Psoas muscle (tissue), 8 donors: ENCODE results near the gene KLHL3. TPM values are rescaled to one million over a fixed set of nuclear protein-coding genes. Genes with fewer than 3 reads are reported as not detected.

Experiments
- ATAC-seq, 4 donors: fragments of 200-7000 bp; cut with Tn5 transposase; one replicate each; pipeline ENCODE4 v1.9.1; 2020; ENCODE audit warnings: moderate library complexity in 3 of 4, mild to moderate bottlenecking in 2 of 4
- DNase-seq, 2 donors: peaks; one replicate each; pipeline ENCODE4 v3.0.0-alpha.2; 2020
- H3K27ac ChIP-seq: fragments of 200-600 bp; one replicate; pipeline ENCODE4 v1.8.0; 2022
- H3K27me3 ChIP-seq, 3 donors: fragments of 200-600 bp in 1 of 3; one replicate each; pipeline versions ENCODE4 v1.6.1 to v1.8.0; 2013 to 2022; ENCODE audit warnings: low read length in 2 of 3, mild to moderate bottlenecking in 2 of 3, moderate library complexity in 1 of 3; ENCODE audit not compliant: insufficient read depth in 3 of 3
- H3K36me3 ChIP-seq, 2 donors: fragments of 200-600 bp in 1 of 2; one replicate each; pipeline versions ENCODE4 v1.6.1 to v1.8.0; 2013 to 2022; ENCODE audit warnings: low read depth in 1 of 2, mild to moderate bottlenecking in 1 of 2, moderate library complexity in 1 of 2; ENCODE audit not compliant: insufficient read depth in 1 of 2
- H3K4me1 ChIP-seq: fragments of 200-600 bp; one replicate; pipeline ENCODE4 v1.8.0; 2022
- H3K4me3 ChIP-seq: fragments of 200-600 bp; one replicate; pipeline ENCODE4 v1.8.0; 2022; ENCODE audit warnings: mild to moderate bottlenecking
- H3K9me3 ChIP-seq: fragments of 200-600 bp; one replicate; pipeline ENCODE4 v1.8.0; 2022
- whole genome bisulfite sequencing, 3 donors: extraction: QIAGEN DNeasy Blood & Tissue Kit; methylation state at CpG; one replicate each; pipeline versions ENCODE4 v1.1.6 to v1.1.7; 2013; 5-methylcytosine and 5-hydroxymethylcytosine counted together
- intact Hi-C, 2 donors: fragments of 100-400 bp; cut with DNase I; formaldehyde crosslinking; loops; one replicate each; pipeline versions ENCODE4 v1.11.0 to v1.14.2; 2022
- polyA plus RNA-seq, 3 donors: library from polyadenylated mRNA; stranded (reverse); fragments of 200-250 nt; gene quantifications; one replicate each; pipeline ENCODE4 v1.2.3, GENCODE V29; 2013
- total RNA-seq, 4 donors: library from RNA; stranded (reverse); fragmentation: NEBNext Ultra II Directional in 2 of 4; extraction: Animal tissue kit (Norgen Biotek cat#: 25700) in 2 of 4; gene quantifications; one replicate each; pipeline versions ENCODE4 v1.2.1 to v1.2.4, GENCODE V29; 2021 to 2023
- TF ChIP-seq, protein P1 (sequence below): fragments of 200-600 bp; IDR thresholded peaks from one replicate; pipeline ENCODE4 v1.8.0; 2022; ENCODE audit warnings: antibody characterized with exemption
- donor health status: healthy with polysubstance abuse.
- donor health status: DM: no; HTN: no; CAD: no; lungs with moderate emphysema.
- donor health status: Bipolar disorder and iron deficiency.
- donor health status: healthy.
- donor health status: DM: yes; HTN: yes; CAD: no.
- donor health status: DM: no; HTN: no; CAD: no.
- donor health status: DM: no; HTN: no; CAD: no.
- donor health status: DM: yes; HTN: yes; CAD: no.

The KLHL3 gene
- total and polyA plus RNA-seq, 7 donors = 0.69 to 4.3 (median 1.9) TPM

DNA sequence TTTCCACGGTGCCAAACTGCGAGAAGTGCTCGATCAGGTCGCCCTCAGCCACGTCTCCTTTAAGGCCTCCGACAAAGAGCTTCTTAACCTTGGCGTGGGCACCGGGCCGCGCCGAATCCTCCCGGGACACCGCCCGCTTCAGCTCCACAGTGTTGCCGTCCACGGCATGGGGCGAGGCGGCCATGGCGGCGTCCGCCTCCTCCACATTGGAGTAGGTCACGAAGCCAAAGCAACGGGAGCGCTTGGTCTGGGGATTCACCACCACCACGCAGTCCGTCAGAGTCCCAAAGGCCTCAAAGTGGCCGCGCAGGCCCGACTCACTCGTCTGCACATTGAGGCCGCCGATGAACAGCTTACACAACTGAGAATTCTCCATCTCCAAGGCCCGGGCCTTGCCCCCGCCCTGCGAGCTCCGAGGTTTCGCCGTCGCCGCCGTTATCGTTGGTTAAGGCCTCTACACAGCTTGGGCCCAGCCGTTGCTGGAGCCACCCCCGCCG is 17.9 kb upstream of the KLHL3 start:
- Histone ChIP-seq H3K4me1 (peaks cover 22% of the 10 kb centered on the region), H3K4me3 (peak overlapping the region; percentile 95), H3K36me3 (no peaks in the 10 kb centered on the region), H3K9me3 (no peaks in the 10 kb centered on the region), H3K27ac (peak overlapping the region; percentile 100), H3K27me3 (no peaks in the 10 kb centered on the region)
- intact Hi-C loops = loop anchor here in 1 of 2 donors (5.0 to 10.0 kb wide), 2 partner anchors 74 to 381 kb away; partner anchors contain the start of gene NME5
- ATAC-seq (peak; percentile 8 to 56 (median 30)), DNase-seq (peak; percentile 64 to 83)
- 0% methylated on average over 44 to 45 of the region's 45 CpGs for WGBS, 3 donors
- TF ChIP-seq, protein P1, sequence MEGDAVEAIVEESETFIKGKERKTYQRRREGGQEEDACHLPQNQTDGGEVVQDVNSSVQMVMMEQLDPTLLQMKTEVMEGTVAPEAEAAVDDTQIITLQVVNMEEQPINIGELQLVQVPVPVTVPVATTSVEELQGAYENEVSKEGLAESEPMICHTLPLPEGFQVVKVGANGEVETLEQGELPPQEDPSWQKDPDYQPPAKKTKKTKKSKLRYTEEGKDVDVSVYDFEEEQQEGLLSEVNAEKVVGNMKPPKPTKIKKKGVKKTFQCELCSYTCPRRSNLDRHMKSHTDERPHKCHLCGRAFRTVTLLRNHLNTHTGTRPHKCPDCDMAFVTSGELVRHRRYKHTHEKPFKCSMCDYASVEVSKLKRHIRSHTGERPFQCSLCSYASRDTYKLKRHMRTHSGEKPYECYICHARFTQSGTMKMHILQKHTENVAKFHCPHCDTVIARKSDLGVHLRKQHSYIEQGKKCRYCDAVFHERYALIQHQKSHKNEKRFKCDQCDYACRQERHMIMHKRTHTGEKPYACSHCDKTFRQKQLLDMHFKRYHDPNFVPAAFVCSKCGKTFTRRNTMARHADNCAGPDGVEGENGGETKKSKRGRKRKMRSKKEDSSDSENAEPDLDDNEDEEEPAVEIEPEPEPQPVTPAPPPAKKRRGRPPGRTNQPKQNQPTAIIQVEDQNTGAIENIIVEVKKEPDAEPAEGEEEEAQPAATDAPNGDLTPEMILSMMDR = no peak

DNA sequence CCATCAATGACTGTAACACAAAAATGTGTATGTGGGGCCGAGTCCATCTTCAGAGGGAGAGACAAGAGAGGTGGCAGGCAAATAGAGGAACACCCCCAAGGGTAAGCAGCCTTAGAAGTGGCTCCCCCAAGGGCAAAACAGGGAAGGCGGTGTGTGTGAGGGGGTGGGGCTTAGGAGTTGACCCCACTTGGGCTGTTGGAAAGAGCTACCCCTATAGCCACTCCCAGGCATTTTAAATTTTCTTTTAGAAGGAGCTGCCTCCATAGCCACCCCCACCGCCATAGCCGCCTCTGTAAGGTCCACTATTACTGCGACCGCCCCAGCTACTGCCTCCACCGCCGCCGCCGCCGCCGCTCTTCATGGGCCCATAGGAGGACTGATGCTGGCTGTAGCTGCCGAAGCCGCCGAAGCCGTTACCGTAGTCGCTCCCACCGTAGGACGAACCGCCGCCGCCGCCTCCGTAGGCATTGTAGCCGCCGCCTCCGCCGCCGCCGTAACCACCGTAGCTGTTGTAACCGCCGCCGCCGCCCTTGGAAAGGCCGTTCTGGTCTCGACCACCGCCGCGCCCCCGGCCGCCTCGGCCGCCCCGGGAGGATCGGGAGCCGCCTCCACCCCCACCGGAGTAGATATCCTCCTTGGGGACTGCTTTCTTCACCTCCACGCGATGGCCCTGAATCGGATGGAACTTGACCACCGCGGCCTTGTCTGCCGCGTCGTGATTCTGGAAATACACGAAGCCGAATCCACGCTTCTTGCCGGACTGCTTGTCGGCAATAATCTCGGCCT is 17.2 kb upstream of the KLHL3 start:
- no peaks in the 10 kb centered on the region for H3K27me3 ChIP-seq
- TF ChIP-seq, protein P1 = no peak
- ATAC-seq (peak in 1 of 4 donors; percentile 12), DNase-seq (peak; percentile 50 to 68)
- H3K9me3 ChIP-seq = no peaks in the 10 kb centered on the region
- WGBS, 3 donors = 1% methylated on average over 57 to 63 of the region's 63 CpGs
- peak overlapping the region; percentile 95 for H3K4me3 ChIP-seq
- peak overlapping the region; percentile 100 for H3K27ac ChIP-seq
- intact Hi-C loops = loop anchor here in 1 of 2 donors (5.0 to 10.0 kb wide), 2 partner anchors 74 to 382 kb away; partner anchors contain the start of gene NME5
- H3K36me3 ChIP-seq = no peaks in the 10 kb centered on the region
- H3K4me1 ChIP-seq = peaks cover 25% of the 10 kb centered on the region

DNA sequence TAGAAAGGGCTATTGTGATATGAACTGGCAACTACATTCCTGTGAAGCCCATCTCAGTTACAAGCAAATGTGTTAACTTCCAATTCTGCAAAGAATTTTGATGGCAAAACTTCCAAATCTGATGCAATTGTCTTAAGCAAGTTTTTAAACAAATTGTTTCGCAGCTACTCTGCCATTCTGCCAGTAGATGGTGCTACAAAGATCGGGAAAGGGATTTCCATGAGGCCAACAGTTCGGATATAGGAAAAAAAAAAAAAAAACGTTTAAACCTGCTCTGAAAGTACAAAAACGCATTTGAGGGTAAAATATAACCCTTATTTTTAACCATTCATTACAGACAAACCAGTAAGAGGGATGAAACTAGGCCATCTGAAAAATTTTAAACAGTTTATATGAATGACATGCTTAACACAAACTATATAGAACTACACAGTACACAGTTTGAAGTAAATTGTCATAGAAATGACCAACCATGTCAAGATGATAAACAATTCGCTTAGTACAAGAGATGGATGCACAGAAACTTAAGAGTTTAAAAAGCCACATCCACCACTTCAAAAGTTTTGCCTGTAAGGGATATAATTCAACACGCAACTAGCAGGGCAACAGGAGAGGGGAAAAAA is 16.1 kb upstream of the KLHL3 start:
- TF ChIP-seq, protein P1 = peak; percentile 72
- ATAC-seq (no peak), DNase-seq (no peak)
- Histone ChIP-seq H3K4me3 (peak overlapping the region; percentile 95), H3K27ac (peak overlapping the region; percentile 100), H3K36me3 (no peaks in the 10 kb centered on the region), H3K9me3 (no peaks in the 10 kb centered on the region), H3K27me3 (no peaks in the 10 kb centered on the region), H3K4me1 (peaks cover 25% of the 10 kb centered on the region)
- WGBS, 3 donors = 2% methylated on average over 7 of the region's 7 CpGs
- intact Hi-C loops = loop anchor here in 1 of 2 donors (5.0 to 10.0 kb wide), 2 partner anchors 75 to 383 kb away; partner anchors contain the start of gene NME5

DNA sequence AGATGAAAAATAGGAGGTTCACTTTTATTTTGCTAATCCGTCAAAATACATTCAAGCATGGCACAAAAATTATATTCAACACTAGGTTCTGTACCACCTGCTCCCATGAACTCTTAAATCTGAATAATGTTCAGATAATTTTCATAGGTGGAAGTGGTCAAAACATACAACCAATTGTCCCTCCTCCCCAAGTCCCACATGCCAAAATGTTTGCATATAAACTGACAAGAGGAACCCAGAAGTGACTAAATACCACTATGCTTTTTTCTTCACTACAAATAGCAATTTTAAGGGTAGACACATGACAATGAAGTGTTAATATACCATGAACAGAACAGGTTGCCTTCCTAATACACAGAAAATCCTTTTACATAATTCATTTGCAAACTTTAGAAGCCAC is 14.5 kb upstream of the KLHL3 start:
- Histone ChIP-seq H3K27me3 (no peaks in the 10 kb centered on the region), H3K36me3 (no peaks in the 10 kb centered on the region), H3K9me3 (no peaks in the 10 kb centered on the region), H3K4me1 (peaks cover 25% of the 10 kb centered on the region), H3K27ac (no peak overlapping the region), H3K4me3 (no peak overlapping the region)
- no peak for ATAC-seq
- TF ChIP-seq, protein P1 = no peak
- no peak for DNase-seq
- intact Hi-C loops = loop anchor here in 1 of 2 donors (5.0 to 10.0 kb wide), 2 partner anchors 77 to 384 kb away; partner anchors contain the start of gene NME5
- 78 to 91% (median 78%) methylated on average over 1 of the region's 1 CpG for WGBS, 3 donors
